ENCODE measurements around the gene INTS11.

DNA sequence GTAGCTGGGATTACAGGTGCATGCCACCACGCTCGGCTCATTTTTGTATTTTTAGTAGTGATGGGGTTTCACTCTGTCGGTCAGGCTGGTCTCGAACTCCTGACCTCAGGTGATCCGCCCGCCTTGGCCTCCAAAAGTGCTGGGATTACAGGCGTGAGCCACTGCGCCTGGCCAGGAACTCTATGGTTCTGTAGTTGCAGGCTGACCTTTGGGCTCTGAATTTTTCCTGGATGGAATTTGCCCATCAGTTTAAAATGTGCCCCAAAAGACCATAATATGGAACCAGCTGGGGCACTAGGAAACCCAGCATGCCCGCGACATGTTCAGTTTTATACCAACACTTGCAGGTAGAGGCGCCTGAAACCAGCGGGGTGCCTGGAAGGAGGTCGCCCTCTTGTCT is 45.8 kb downstream of the INTS11 start:
- TF ChIP-seq ZNF133 (tag by site-specific recombination; IDR thresholded peaks at IDR 0.05) = no peak
- no peak for TF ChIP-seq ZNF521 (tag by site-specific recombination; IDR thresholded peaks at IDR 0.05)
- TF ChIP-seq, protein P1, sequence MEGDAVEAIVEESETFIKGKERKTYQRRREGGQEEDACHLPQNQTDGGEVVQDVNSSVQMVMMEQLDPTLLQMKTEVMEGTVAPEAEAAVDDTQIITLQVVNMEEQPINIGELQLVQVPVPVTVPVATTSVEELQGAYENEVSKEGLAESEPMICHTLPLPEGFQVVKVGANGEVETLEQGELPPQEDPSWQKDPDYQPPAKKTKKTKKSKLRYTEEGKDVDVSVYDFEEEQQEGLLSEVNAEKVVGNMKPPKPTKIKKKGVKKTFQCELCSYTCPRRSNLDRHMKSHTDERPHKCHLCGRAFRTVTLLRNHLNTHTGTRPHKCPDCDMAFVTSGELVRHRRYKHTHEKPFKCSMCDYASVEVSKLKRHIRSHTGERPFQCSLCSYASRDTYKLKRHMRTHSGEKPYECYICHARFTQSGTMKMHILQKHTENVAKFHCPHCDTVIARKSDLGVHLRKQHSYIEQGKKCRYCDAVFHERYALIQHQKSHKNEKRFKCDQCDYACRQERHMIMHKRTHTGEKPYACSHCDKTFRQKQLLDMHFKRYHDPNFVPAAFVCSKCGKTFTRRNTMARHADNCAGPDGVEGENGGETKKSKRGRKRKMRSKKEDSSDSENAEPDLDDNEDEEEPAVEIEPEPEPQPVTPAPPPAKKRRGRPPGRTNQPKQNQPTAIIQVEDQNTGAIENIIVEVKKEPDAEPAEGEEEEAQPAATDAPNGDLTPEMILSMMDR (tag by site-specific recombination; IDR thresholded peaks at IDR 0.05) = no peak
- TF ChIP-seq, protein P2, sequence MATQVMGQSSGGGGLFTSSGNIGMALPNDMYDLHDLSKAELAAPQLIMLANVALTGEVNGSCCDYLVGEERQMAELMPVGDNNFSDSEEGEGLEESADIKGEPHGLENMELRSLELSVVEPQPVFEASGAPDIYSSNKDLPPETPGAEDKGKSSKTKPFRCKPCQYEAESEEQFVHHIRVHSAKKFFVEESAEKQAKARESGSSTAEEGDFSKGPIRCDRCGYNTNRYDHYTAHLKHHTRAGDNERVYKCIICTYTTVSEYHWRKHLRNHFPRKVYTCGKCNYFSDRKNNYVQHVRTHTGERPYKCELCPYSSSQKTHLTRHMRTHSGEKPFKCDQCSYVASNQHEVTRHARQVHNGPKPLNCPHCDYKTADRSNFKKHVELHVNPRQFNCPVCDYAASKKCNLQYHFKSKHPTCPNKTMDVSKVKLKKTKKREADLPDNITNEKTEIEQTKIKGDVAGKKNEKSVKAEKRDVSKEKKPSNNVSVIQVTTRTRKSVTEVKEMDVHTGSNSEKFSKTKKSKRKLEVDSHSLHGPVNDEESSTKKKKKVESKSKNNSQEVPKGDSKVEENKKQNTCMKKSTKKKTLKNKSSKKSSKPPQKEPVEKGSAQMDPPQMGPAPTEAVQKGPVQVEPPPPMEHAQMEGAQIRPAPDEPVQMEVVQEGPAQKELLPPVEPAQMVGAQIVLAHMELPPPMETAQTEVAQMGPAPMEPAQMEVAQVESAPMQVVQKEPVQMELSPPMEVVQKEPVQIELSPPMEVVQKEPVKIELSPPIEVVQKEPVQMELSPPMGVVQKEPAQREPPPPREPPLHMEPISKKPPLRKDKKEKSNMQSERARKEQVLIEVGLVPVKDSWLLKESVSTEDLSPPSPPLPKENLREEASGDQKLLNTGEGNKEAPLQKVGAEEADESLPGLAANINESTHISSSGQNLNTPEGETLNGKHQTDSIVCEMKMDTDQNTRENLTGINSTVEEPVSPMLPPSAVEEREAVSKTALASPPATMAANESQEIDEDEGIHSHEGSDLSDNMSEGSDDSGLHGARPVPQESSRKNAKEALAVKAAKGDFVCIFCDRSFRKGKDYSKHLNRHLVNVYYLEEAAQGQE (tag by site-specific recombination; IDR thresholded peaks at IDR 0.05) = no peak
- no peak for TF ChIP-seq SALL2 (tag by site-specific recombination; IDR thresholded peaks at IDR 0.05; ENCODE audit: borderline replicate concordance)

Data from HEK293 (cell line).